ENCODE data around the gene PLXNA4.

DNA sequence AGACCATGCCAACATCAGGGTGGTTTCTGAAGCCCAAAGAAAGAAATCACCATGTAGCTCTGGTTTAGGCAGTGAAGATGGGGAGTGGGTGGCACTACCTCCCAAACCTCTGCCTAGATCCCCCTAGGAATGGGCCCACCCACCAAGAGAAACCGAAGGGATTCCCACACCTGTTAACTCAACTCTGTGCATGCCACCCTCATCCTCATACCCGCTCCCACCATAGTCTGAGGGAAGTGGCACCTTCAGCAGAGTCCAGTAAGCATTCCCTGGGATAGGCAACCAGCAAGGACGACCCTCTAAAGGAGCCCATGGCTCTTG is 1.7 kb upstream of the PLXNA4 start:
- TF ChIP-seq, protein P1, sequence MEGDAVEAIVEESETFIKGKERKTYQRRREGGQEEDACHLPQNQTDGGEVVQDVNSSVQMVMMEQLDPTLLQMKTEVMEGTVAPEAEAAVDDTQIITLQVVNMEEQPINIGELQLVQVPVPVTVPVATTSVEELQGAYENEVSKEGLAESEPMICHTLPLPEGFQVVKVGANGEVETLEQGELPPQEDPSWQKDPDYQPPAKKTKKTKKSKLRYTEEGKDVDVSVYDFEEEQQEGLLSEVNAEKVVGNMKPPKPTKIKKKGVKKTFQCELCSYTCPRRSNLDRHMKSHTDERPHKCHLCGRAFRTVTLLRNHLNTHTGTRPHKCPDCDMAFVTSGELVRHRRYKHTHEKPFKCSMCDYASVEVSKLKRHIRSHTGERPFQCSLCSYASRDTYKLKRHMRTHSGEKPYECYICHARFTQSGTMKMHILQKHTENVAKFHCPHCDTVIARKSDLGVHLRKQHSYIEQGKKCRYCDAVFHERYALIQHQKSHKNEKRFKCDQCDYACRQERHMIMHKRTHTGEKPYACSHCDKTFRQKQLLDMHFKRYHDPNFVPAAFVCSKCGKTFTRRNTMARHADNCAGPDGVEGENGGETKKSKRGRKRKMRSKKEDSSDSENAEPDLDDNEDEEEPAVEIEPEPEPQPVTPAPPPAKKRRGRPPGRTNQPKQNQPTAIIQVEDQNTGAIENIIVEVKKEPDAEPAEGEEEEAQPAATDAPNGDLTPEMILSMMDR (IDR thresholded peaks at IDR 0.05; ENCODE audit: low read depth, low read length): no peak
- TF ChIP-seq, protein P2, sequence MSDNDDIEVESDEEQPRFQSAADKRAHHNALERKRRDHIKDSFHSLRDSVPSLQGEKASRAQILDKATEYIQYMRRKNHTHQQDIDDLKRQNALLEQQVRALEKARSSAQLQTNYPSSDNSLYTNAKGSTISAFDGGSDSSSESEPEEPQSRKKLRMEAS (IDR thresholded peaks at IDR 0.05; ENCODE audit: low read depth, low read length): no peak
- TF ChIP-seq POLR2A (IDR thresholded peaks at IDR 0.05; ENCODE audit: extremely low read depth, insufficient read length): no peak
